PC-9 (cell line): ENCODE measurements around the gene KLHL30. TPM values are rescaled to one million over a fixed set of nuclear protein-coding genes. Genes with fewer than 3 reads are reported as not detected.

Experiments used
- BruUV-seq: library from RNA; stranded (reverse); fragments of 400-500 nt; replicated peaks from 2 replicates; lab custom pipeline; 2021; lab: Mats Ljungman, UMichigan
- CTCF ChIA-PET: fragments of 300-600 bp; sonication (Branson Sonifier 250); formaldehyde crosslinking; loops from one replicate; lab custom pipeline; 2022; ENCODE audit warnings: antibody characterized with exemption; lab: Charles Lee
- POLR2A ChIA-PET: fragments of 300-600 bp; sonication (Branson Sonifier 250); formaldehyde crosslinking; loops from one replicate; lab custom pipeline; 2022; ENCODE audit warnings: antibody characterized with exemption; ENCODE audit not compliant: unreplicated experiment; lab: Charles Lee
- DNase-seq, 2 experiments: peaks; one replicate each; pipeline versions ENCODE4 v3.0.0 to v3.0.0-alpha.2; 2015 to 2022; ENCODE audit warnings: mixed read lengths in 1 of 2
- H2AFZ ChIP-seq: fragments of 200-600 bp; sonication (generic); 2 replicates; pipeline ENCODE4 v1.8.1; 2017; ENCODE audit warnings: antibody characterized with exemption
- H3F3A ChIP-seq: fragments of 200-600 bp; sonication (generic); 2 replicates; pipeline ENCODE4 v1.8.1; 2017; ENCODE audit warnings: antibody characterized with exemption, mild to moderate bottlenecking, low read depth; ENCODE audit not compliant: insufficient read depth
- H3K27ac ChIP-seq: fragments of 200-600 bp; sonication (generic); 2 replicates; pipeline ENCODE4 v1.6.1; 2016; ENCODE audit warnings: mixed run types
- H3K27me3 ChIP-seq: fragments of 200-600 bp; sonication (generic); 2 replicates; pipeline ENCODE4 v1.6.1; 2016; ENCODE audit warnings: low read depth, mixed run types; ENCODE audit not compliant: insufficient read depth
- H3K36me3 ChIP-seq: fragments of 200-600 bp; sonication (generic); 2 replicates; pipeline ENCODE4 v1.6.1; 2016; ENCODE audit warnings: low read depth, mixed run types
- H3K4me1 ChIP-seq: fragments of 200-600 bp; sonication (generic); replicated peaks from 2 replicates; pipeline ENCODE4 v1.6.1; 2016; ENCODE audit warnings: mixed run types; ENCODE audit not compliant: insufficient read depth
- H3K4me2 ChIP-seq: fragments of 200-600 bp; sonication (generic); 2 replicates; pipeline ENCODE4 v1.6.1; 2017; ENCODE audit warnings: mixed run types
- H3K4me3 ChIP-seq: fragments of 200-600 bp; sonication (generic); 2 replicates; pipeline ENCODE4 v1.6.1; 2016; ENCODE audit warnings: mixed run types
- H3K79me2 ChIP-seq: fragments of 200-600 bp; sonication (generic); 2 replicates; pipeline ENCODE4 v1.6.1; 2017; ENCODE audit warnings: low read depth, mixed run types
- H3K9me2 ChIP-seq: fragments of 200-600 bp; sonication (generic); 2 replicates; pipeline ENCODE4 v1.8.1; 2017; ENCODE audit warnings: mild to moderate bottlenecking; ENCODE audit not compliant: insufficient read depth
- H3K9me3 ChIP-seq: fragments of 200-600 bp; sonication (generic); 2 replicates; pipeline ENCODE4 v1.8.1; 2016; ENCODE audit warnings: low read depth; ENCODE audit not compliant: insufficient read depth
- H4K20me1 ChIP-seq: fragments of 200-600 bp; sonication (generic); 2 replicates; pipeline ENCODE4 v1.8.1; 2017; ENCODE audit not compliant: insufficient read depth
- CTCF ChIP-seq: fragments of 200-600 bp; sonication (generic); conservative IDR thresholded peaks from 2 replicates; pipeline ENCODE4 v1.6.1; 2017; ENCODE audit warnings: mixed run types, antibody characterized with exemption, mild to moderate bottlenecking, moderate library complexity
- EZH2 ChIP-seq: fragments of 200-600 bp; sonication (generic); IDR thresholded peaks from 2 replicates; pipeline ENCODE4 v1.8.0; 2017; ENCODE audit warnings: antibody characterized with exemption, low read depth
- intact Hi-C: fragments of 100-400 bp; cut with micrococcal nuclease; formaldehyde crosslinking; loops from one replicate; pipeline ENCODE4 v1.10.0; 2022; ENCODE audit not compliant: unreplicated experiment
- total RNA-seq: library from RNA; stranded (reverse); gene quantifications from 2 replicates; pipeline ENCODE4 v1.2.3, GENCODE V29; 2021

Gene KLHL30
- total RNA-seq, 1 experiment from 2014 or later = 1.2 TPM

- no peak for TF ChIP-seq EZH2
- no peak for TF ChIP-seq CTCF
- no peaks in the 10 kb centered on the region for H3K27me3 ChIP-seq
- no peak overlapping the region for H3K27ac ChIP-seq
- no peak overlapping the region for H3K4me3 ChIP-seq
- H3F3A ChIP-seq = peaks cover 7% of the 10 kb centered on the region; the same call in 1 of the 2 replicates
- intact Hi-C loops = no loop called here
- H3K79me2 ChIP-seq = no peaks in the 10 kb centered on the region
- H4K20me1 ChIP-seq = no peaks in the 10 kb centered on the region
- DNase-seq = no peak
- H3K4me2 ChIP-seq = no peak overlapping the region
- H2AFZ ChIP-seq = no peak overlapping the region
- no peaks in the 10 kb centered on the region for H3K9me3 ChIP-seq
- ChIA-PET CTCF (interaction anchor here (0.6 kb wide), 1 partner anchor 295 kb away, joined by 3 read pairs; no protein-coding TSS in a partner anchor), POLR2A (interaction anchor here (0.6 kb wide), 1 partner anchor 396 kb away, joined by 4 read pairs; no protein-coding TSS in a partner anchor)
- H3K36me3 ChIP-seq = no peaks in the 10 kb centered on the region
- H3K9me2 ChIP-seq = no peaks in the 10 kb centered on the region
- BruUV-seq = no TSS peak
- H3K4me1 ChIP-seq = peaks cover 5% of the 10 kb centered on the region; the same call in 1 of the 2 replicates
Measured at GRCh38 chr2:238161291-238162051, 23.0 kb downstream of the KLHL30 start.

DNA sequence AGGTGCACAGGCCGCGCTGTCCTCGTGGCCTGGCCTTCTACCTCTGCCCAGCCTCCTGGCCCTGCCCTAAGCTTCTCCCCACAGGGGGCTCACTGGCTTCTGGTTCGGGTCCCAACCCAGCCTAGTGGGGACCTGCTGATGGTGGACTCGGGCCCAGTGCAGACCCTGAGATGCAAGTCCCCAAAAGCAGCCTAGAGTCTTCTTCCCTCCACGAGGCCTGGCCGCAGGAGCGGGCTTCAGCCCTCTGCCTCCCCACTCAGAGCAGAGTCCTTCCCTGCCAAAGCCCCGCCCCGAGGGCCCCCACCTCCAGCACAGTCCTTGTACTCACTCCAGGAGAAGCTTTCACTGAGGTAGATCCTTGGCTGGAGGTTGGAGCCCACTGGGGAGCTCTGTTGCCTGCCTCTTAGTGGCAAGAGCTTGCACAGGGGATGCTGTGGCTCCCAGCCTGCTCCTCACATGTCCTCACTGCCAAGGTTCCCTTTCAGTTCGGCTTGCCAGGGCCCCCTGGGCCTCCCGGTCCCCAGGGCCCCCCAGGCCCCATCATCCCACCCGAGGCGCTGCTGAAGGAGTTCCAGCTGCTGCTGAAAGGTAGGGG lies 23.9 kb downstream of the KLHL30 start:
- Histone ChIP-seq H3K36me3 (no peaks in the 10 kb centered on the region), H2AFZ (no peak overlapping the region), H3K79me2 (no peaks in the 10 kb centered on the region), H3F3A (peaks cover 7% of the 10 kb centered on the region; the same call in 1 of the 2 replicates), H3K9me2 (no peaks in the 10 kb centered on the region), H3K9me3 (no peaks in the 10 kb centered on the region), H4K20me1 (no peaks in the 10 kb centered on the region), H3K4me3 (no peak overlapping the region), H3K27ac (no peak overlapping the region), H3K4me1 (peaks cover 5% of the 10 kb centered on the region; the same call in 1 of the 2 replicates), H3K27me3 (no peaks in the 10 kb centered on the region), H3K4me2 (no peak overlapping the region)
- intact Hi-C loops = no loop called here
- TF ChIP-seq CTCF (no peak), EZH2 (no peak)
- no TSS peak for BruUV-seq
- no peak for DNase-seq
- POLR2A ChIA-PET = interaction anchor here (0.6 kb wide), 1 partner anchor 395 kb away, joined by 4 read pairs; no protein-coding TSS in a partner anchor
- CTCF ChIA-PET = interaction anchor here (0.6 kb wide), 1 partner anchor 296 kb away, joined by 3 read pairs; no protein-coding TSS in a partner anchor

- no peak overlapping the region for H2AFZ ChIP-seq
- CTCF ChIA-PET = no interaction called here
- no peak overlapping the region for H3K4me2 ChIP-seq
Measured at GRCh38 chr2:238162846-238163441, 24.5 kb downstream of the KLHL30 start.

More at GRCh38 chr2:238162846-238163441, 24.5 kb downstream of the KLHL30 start:
- Histone ChIP-seq H3K9me3 (no peaks in the 10 kb centered on the region), H3K27me3 (no peaks in the 10 kb centered on the region), H3K9me2 (no peaks in the 10 kb centered on the region), H3K79me2 (no peaks in the 10 kb centered on the region), H3K36me3 (peaks cover 4% of the 10 kb centered on the region; the same call in 1 of the 2 replicates), H3K4me1 (peaks cover 5% of the 10 kb centered on the region; the same call in 1 of the 2 replicates), H3K4me3 (no peak overlapping the region), H3F3A (peaks cover 7% of the 10 kb centered on the region; the same call in 1 of the 2 replicates), H4K20me1 (no peaks in the 10 kb centered on the region), H3K27ac (no peak overlapping the region)
- BruUV-seq = no TSS peak
- intact Hi-C loops = no loop called here
- POLR2A ChIA-PET = interaction anchor here (0.6 kb wide), 1 partner anchor 40 kb away, joined by 28 read pairs; no protein-coding TSS in a partner anchor
- no peak for DNase-seq
- TF ChIP-seq CTCF = no peak
- TF ChIP-seq EZH2 = no peak
